C4-2B (cell line): ENCODE results near the gene NF1.

ENCODE experiments used
- ZFX ChIP-seq: fragments of 450-650 bp; IDR thresholded peaks from 2 replicates; pipeline ENCODE4 v1.6.1; 2017
- TF ChIP-seq, protein P1 (sequence below): fragments of 450-650 bp; conservative IDR thresholded peaks from 2 replicates; pipeline ENCODE4 v1.5.1; 2017; ENCODE audit warnings: mild to moderate bottlenecking

DNA sequence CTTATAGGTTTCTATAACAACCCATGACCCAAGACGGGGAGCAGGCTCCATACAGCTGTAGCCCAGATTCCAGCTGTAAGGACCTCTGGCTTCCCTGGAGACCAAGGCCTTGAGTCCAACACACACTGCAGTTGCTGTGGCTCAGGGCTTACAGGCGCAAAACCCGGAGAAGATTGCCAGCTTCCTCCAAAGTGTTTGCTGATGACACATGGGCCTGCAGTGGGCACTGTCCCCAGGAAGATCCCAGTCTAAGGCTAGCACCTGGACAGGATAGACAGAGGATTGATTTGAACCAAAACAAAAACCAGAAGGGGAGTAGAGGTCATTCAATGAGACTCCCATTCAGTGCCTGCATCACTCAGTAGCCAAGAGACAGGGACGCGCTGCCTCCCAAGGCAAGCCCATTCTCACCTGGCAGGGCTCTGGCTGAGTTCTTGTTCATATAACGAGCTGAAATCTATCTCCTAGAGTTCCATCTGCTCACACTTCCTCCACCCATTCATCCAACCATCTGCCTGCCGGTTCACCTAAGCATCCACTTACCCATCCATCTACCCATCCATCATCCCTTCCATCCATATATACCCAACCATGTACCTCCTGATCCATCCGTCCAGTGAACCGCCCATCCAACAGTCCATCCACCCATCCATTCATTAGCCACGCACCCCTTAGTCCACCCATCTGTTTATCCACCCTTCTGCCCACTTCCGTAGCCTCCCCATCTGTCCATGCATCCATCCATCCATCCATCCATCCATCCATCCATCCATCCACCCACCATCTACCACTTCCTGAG is 306.9 kb downstream of the NF1 start:
- TF ChIP-seq, protein P1, sequence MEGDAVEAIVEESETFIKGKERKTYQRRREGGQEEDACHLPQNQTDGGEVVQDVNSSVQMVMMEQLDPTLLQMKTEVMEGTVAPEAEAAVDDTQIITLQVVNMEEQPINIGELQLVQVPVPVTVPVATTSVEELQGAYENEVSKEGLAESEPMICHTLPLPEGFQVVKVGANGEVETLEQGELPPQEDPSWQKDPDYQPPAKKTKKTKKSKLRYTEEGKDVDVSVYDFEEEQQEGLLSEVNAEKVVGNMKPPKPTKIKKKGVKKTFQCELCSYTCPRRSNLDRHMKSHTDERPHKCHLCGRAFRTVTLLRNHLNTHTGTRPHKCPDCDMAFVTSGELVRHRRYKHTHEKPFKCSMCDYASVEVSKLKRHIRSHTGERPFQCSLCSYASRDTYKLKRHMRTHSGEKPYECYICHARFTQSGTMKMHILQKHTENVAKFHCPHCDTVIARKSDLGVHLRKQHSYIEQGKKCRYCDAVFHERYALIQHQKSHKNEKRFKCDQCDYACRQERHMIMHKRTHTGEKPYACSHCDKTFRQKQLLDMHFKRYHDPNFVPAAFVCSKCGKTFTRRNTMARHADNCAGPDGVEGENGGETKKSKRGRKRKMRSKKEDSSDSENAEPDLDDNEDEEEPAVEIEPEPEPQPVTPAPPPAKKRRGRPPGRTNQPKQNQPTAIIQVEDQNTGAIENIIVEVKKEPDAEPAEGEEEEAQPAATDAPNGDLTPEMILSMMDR = no peak
- no peak for TF ChIP-seq ZFX
